Neural progenitor cell (in vitro differentiated cells): ENCODE data around the gene DDAH1.

Experiments used
- EZH2 ChIP-seq: fragments of 200-600 bp; sonication (generic); IDR thresholded peaks from 2 replicates; pipeline ENCODE4 v1.6.1; 2017; ENCODE audit warnings: antibody characterized with exemption, mild to moderate bottlenecking, moderate library complexity
- EZH2phosphoT487 ChIP-seq: fragments of 200-600 bp; sonication (generic); IDR thresholded peaks from 2 replicates; pipeline ENCODE4 v1.6.1; 2017; ENCODE audit warnings: antibody characterized with exemption
- TF ChIP-seq, protein P1 (sequence below): fragments of 200-600 bp; sonication (generic); IDR thresholded peaks from 2 replicates; pipeline ENCODE4 v1.5.1; 2017; ENCODE audit warnings: antibody characterized with exemption, mild to moderate bottlenecking

DNA sequence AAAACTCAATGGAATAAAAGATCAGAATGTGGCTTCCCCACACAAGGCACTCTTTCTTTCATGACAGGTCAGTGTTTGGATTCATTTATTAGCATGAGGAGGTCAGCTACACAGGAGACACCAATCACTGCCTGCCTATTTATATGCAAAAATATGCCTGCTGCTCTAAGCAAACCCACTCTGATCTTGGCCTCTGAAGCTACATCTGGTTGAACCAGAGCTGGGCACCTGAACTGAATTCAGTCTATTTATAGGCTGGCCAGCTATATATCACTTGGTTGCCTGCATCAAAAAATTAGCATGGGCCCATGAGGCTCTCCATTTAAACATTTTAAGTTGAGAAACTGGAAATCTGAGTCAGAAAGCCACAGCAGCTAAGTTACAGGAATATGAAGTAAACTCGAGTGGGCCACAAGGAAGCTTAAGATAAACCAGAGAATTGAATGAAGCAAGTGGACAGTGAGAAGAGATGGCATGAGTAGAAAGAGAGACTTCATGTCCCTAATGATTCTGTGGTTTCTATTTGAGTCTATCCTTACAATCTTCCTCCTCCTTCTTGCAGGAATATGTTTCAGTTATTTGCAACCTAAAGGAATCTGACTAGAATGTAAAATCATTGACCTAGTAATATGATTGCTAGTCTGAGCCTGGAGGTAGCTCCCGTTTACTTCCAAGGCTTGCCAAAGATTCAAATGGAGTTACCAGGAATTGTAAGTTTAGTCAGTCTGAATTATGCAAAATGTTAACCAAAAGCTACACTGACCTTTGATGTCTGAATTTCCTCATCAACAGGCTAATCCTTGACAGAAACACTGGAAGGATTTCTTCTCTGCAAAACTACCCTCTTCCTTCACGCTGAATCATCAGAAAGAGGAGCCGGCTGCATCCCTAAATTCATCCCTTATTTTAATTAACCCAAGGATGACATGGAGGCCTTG is 17.7 kb downstream of the DDAH1 start:
- TF ChIP-seq, protein P1, sequence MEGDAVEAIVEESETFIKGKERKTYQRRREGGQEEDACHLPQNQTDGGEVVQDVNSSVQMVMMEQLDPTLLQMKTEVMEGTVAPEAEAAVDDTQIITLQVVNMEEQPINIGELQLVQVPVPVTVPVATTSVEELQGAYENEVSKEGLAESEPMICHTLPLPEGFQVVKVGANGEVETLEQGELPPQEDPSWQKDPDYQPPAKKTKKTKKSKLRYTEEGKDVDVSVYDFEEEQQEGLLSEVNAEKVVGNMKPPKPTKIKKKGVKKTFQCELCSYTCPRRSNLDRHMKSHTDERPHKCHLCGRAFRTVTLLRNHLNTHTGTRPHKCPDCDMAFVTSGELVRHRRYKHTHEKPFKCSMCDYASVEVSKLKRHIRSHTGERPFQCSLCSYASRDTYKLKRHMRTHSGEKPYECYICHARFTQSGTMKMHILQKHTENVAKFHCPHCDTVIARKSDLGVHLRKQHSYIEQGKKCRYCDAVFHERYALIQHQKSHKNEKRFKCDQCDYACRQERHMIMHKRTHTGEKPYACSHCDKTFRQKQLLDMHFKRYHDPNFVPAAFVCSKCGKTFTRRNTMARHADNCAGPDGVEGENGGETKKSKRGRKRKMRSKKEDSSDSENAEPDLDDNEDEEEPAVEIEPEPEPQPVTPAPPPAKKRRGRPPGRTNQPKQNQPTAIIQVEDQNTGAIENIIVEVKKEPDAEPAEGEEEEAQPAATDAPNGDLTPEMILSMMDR: no peak
- no peak for TF ChIP-seq EZH2phosphoT487
- no peak for TF ChIP-seq EZH2
